SU-DHL-6 (cell line): Measurements from ENCODE around the gene GP9.
"Not testable (repeated sequence)": the region's sequence is repeated elsewhere in the genome, so short reads cannot be mapped to it uniquely, and the experiment has no call there.

Experiments
- H2AFZ ChIP-seq: fragments of 200-600 bp; sonication (generic); 2 replicates; pipeline ENCODE4 v1.6.1; 2014; ENCODE audit warnings: low read depth, mild to moderate bottlenecking, moderate library complexity, mixed read lengths, antibody characterized with exemption, low read length; ENCODE audit not compliant: severe bottlenecking
- H3F3A ChIP-seq: fragments of 200-600 bp; shearing (Covaris generic); 2 replicates; pipeline ENCODE4 v1.6.0; 2016; ENCODE audit warnings: antibody characterized with exemption, mild to moderate bottlenecking; ENCODE audit not compliant: insufficient read depth
- H3K27ac ChIP-seq: fragments of 200-600 bp; sonication (generic); 2 replicates; pipeline ENCODE4 v1.5.1; 2016; ENCODE audit warnings: low read depth, mild to moderate bottlenecking, low read length, moderate library complexity, mixed read lengths
- H3K27me3 ChIP-seq: fragments of 200-600 bp; sonication (generic), shearing (Covaris generic); 2 replicates; pipeline ENCODE4 v1.6.0; 2014; ENCODE audit warnings: mild to moderate bottlenecking, low read length
- H3K36me3 ChIP-seq: fragments of 200-600 bp; sonication (generic); 2 replicates; pipeline ENCODE4 v1.6.1; 2014; ENCODE audit warnings: mild to moderate bottlenecking, low read length, mixed read lengths
- H3K4me2 ChIP-seq: fragments of 300-600, 200-600 bp; shearing (Covaris generic), sonication (generic); 2 replicates; pipeline ENCODE4 v1.6.0; 2014; ENCODE audit warnings: low read length, low read depth, mild to moderate bottlenecking; ENCODE audit not compliant: poor library complexity, severe bottlenecking
- H3K4me3 ChIP-seq: fragments of 200-600 bp; sonication (generic); 2 replicates; pipeline ENCODE4 v1.5.1; 2014; ENCODE audit warnings: antibody characterized with exemption, low read length, mild to moderate bottlenecking, mixed read lengths; ENCODE audit not compliant: insufficient read depth, poor library complexity, severe bottlenecking
- H3K79me2 ChIP-seq: fragments of 200-600 bp; sonication (generic); 2 replicates; pipeline ENCODE4 v1.6.1; 2014; ENCODE audit warnings: mild to moderate bottlenecking, low read length, moderate library complexity; ENCODE audit not compliant: insufficient read depth
- H3K9ac ChIP-seq: fragments of 200-600 bp; sonication (generic); 2 replicates; pipeline ENCODE4 v1.7.0; 2014; ENCODE audit warnings: mild to moderate bottlenecking, low read length
- H3K9me2 ChIP-seq: fragments of 200-600 bp; sonication (generic); replicated peaks from 2 replicates; pipeline ENCODE4 v1.6.1; 2014; ENCODE audit warnings: low read length; ENCODE audit not compliant: insufficient read depth
- H3K9me3 ChIP-seq: fragments of 200-600 bp; sonication (generic); 2 replicates; pipeline ENCODE4 v1.6.1; 2014; ENCODE audit warnings: low read length, mixed read lengths; ENCODE audit not compliant: insufficient read depth
- H4K20me1 ChIP-seq: fragments of 200-600 bp; sonication (generic); 2 replicates; pipeline ENCODE4 v1.6.1; 2014; ENCODE audit warnings: low read depth, mild to moderate bottlenecking, antibody characterized with exemption, low read length, moderate library complexity, mixed read lengths
- EZH2phosphoT487 ChIP-seq: fragments of 200-600 bp; sonication (generic), shearing (Covaris generic); conservative IDR thresholded peaks from 2 replicates; pipeline ENCODE4 v1.6.1; 2018; ENCODE audit warnings: mild to moderate bottlenecking, antibody characterized with exemption, low read length, moderate library complexity, mixed read lengths
- TF ChIP-seq, protein P1 (sequence below): fragments of 200-600 bp; sonication (generic); IDR thresholded peaks from one replicate; pipeline ENCODE4 v1.5.1; 2017; ENCODE audit warnings: antibody characterized with exemption, mild to moderate bottlenecking, low read length, moderate library complexity; ENCODE audit not compliant: insufficient read depth, poor library complexity, severe bottlenecking

The GP9 gene

GRCh38 chr3:129065016-129065719, 4.6 kb downstream of the GP9 start:
- no peaks in the 10 kb centered on the region for H4K20me1 ChIP-seq
- H3K9me3 ChIP-seq, result no peaks in the 10 kb centered on the region
- no peaks in the 10 kb centered on the region for H3K9me2 ChIP-seq
- H3F3A ChIP-seq, result no peaks in the 10 kb centered on the region
- H3K79me2 ChIP-seq, result no peaks in the 10 kb centered on the region
- no peaks in the 10 kb centered on the region for H3K36me3 ChIP-seq
- H3K4me2 ChIP-seq, result no peak overlapping the region
- H3K4me3 ChIP-seq, result no peak overlapping the region
- H3K27me3 ChIP-seq, result no peaks in the 10 kb centered on the region
- H3K27ac ChIP-seq, result no peak overlapping the region
- no peak for TF ChIP-seq EZH2phosphoT487
- TF ChIP-seq, protein P1, sequence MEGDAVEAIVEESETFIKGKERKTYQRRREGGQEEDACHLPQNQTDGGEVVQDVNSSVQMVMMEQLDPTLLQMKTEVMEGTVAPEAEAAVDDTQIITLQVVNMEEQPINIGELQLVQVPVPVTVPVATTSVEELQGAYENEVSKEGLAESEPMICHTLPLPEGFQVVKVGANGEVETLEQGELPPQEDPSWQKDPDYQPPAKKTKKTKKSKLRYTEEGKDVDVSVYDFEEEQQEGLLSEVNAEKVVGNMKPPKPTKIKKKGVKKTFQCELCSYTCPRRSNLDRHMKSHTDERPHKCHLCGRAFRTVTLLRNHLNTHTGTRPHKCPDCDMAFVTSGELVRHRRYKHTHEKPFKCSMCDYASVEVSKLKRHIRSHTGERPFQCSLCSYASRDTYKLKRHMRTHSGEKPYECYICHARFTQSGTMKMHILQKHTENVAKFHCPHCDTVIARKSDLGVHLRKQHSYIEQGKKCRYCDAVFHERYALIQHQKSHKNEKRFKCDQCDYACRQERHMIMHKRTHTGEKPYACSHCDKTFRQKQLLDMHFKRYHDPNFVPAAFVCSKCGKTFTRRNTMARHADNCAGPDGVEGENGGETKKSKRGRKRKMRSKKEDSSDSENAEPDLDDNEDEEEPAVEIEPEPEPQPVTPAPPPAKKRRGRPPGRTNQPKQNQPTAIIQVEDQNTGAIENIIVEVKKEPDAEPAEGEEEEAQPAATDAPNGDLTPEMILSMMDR, result no peak
- H3K9ac ChIP-seq, result no peak overlapping the region
- no peak overlapping the region for H2AFZ ChIP-seq

- H3K4me3 ChIP-seq, result no peak overlapping the region
- no peaks in the 10 kb centered on the region for H3K79me2 ChIP-seq
- H3K9me3 ChIP-seq, result no peaks in the 10 kb centered on the region
- no peaks in the 10 kb centered on the region for H3F3A ChIP-seq
- H3K27me3 ChIP-seq, result no peaks in the 10 kb centered on the region
- no peaks in the 10 kb centered on the region for H3K36me3 ChIP-seq
- TF ChIP-seq, protein P1, result no peak
- TF ChIP-seq EZH2phosphoT487, result no peak
- no peak overlapping the region for H3K9ac ChIP-seq
- no peak overlapping the region for H3K4me2 ChIP-seq
- H2AFZ ChIP-seq, result no peak overlapping the region
- no peaks in the 10 kb centered on the region for H3K9me2 ChIP-seq
- H3K27ac ChIP-seq, result no peak overlapping the region
- H4K20me1 ChIP-seq, result no peaks in the 10 kb centered on the region
These were observed 5.1 kb downstream of the GP9 start for GRCh38 chr3:129065720-129066073.

- H3K27me3 ChIP-seq, H3K27ac ChIP-seq, H3K4me2 ChIP-seq, H3F3A ChIP-seq, H3K36me3 ChIP-seq, H3K4me3 ChIP-seq, H2AFZ ChIP-seq, H3K9me3 ChIP-seq, H3K79me2 ChIP-seq, H3K9me2 ChIP-seq, H4K20me1 ChIP-seq, H3K9ac ChIP-seq: not testable (repeated sequence)
These were observed 7.1 kb downstream of the GP9 start for GRCh38 chr3:129067719-129068118.

DNA sequence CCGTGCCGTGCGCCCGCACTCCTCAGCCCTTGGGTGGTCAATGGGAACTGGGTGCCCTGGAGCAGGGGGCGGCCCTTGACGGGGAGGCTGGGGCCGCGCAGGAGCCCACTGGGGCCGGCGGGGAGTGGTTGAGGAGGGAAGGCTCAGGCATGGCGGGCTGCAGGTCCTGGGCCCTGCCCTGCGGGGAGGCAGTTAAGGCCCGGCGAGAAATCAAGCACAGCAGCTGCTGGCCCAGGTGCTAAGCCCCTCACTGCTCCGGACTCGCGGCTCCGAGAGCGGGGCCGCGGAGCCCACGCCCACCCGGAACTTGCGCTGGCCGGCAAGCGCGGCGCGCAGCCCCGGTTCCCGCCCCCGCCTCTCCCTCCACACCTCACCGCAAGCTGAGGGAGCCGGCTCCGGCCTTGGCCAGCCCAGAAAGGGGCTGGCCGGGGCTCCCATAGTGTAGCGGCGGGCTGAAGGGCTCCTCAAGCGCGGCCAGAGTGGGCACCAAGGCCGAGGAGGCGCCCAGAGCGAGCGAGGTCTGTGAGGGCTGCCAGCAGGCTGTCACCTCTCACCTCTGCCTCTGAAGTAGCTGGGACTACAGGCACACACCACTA, 7.8 kb downstream of the GP9 start:
- H3K79me2 ChIP-seq, result no peaks in the 10 kb centered on the region
- no peak overlapping the region for H3K4me2 ChIP-seq
- H3K27ac ChIP-seq, result no peak overlapping the region
- H3K9me3 ChIP-seq, result no peaks in the 10 kb centered on the region
- H3K27me3 ChIP-seq, result no peaks in the 10 kb centered on the region
- TF ChIP-seq, protein P1, result no peak
- no peak for TF ChIP-seq EZH2phosphoT487
- no peaks in the 10 kb centered on the region for H3K36me3 ChIP-seq
- no peaks in the 10 kb centered on the region for H4K20me1 ChIP-seq
- no peak overlapping the region for H2AFZ ChIP-seq
- no peaks in the 10 kb centered on the region for H3K9me2 ChIP-seq
- H3K9ac ChIP-seq, result no peak overlapping the region
- H3K4me3 ChIP-seq, result no peak overlapping the region
- no peaks in the 10 kb centered on the region for H3F3A ChIP-seq

- H3F3A ChIP-seq, H3K9ac ChIP-seq, H2AFZ ChIP-seq, H3K4me3 ChIP-seq, H3K9me2 ChIP-seq, H3K79me2 ChIP-seq, H3K4me2 ChIP-seq, H3K9me3 ChIP-seq, H3K27ac ChIP-seq, H3K27me3 ChIP-seq, H3K36me3 ChIP-seq, H4K20me1 ChIP-seq: not testable (repeated sequence)
These were observed 8.9 kb downstream of the GP9 start for GRCh38 chr3:129069313-129070085.
